Measurements from ENCODE around the gene STBD1.
"Not testable (repeated sequence)": the region's sequence is repeated elsewhere in the genome, so short reads cannot be mapped to it uniquely, and the experiment has no call there.

The STBD1 gene

GRCh38 chr4:76277667-76278066 is 28.9 kb upstream of the STBD1 start:
- H3K27ac ChIP-seq (ENCODE audit: poor library complexity, severe bottlenecking) = no peak overlapping the region
- TF ChIP-seq CTCF (IDR thresholded peaks at IDR 0.05; ENCODE audit: poor library complexity, severe bottlenecking) = no peak
- H3K4me1 ChIP-seq (ENCODE audit: insufficient read depth, poor library complexity, severe bottlenecking) = peaks cover 4% of the 10 kb centered on the region
- no peaks in the 10 kb centered on the region for H3K27me3 ChIP-seq (ENCODE audit: insufficient read depth, poor library complexity, severe bottlenecking)
- no peak for DNase-seq (ENCODE audit: low spot score)
- no peak overlapping the region for H3K4me3 ChIP-seq (ENCODE audit: severe bottlenecking)
- H3K9me3 ChIP-seq (ENCODE audit: severe bottlenecking) = no peaks in the 10 kb centered on the region
- no peak for ATAC-seq (ENCODE audit: low read depth)
- H3K36me3 ChIP-seq (ENCODE audit: low read depth) = no peaks in the 10 kb centered on the region

- peaks cover 4% of the 10 kb centered on the region for H3K4me1 ChIP-seq (ENCODE audit: insufficient read depth, poor library complexity, severe bottlenecking)
- no peak overlapping the region for H3K4me3 ChIP-seq (ENCODE audit: severe bottlenecking)
- no peaks in the 10 kb centered on the region for H3K9me3 ChIP-seq (ENCODE audit: severe bottlenecking)
- ATAC-seq (ENCODE audit: low read depth) (no peak), DNase-seq (ENCODE audit: low spot score) (no peak)
- no peak overlapping the region for H3K27ac ChIP-seq (ENCODE audit: poor library complexity, severe bottlenecking)
- H3K27me3 ChIP-seq (ENCODE audit: insufficient read depth, poor library complexity, severe bottlenecking) = no peaks in the 10 kb centered on the region
- H3K36me3 ChIP-seq (ENCODE audit: low read depth) = no peaks in the 10 kb centered on the region
- TF ChIP-seq CTCF (IDR thresholded peaks at IDR 0.05; ENCODE audit: poor library complexity, severe bottlenecking) = no peak
Measured at GRCh38 chr4:76278583-76278982, 27.9 kb upstream of the STBD1 start.

- Histone ChIP-seq H3K9me3 (ENCODE audit: severe bottlenecking) (no peaks in the 10 kb centered on the region), H3K27me3 (ENCODE audit: insufficient read depth, poor library complexity, severe bottlenecking) (no peaks in the 10 kb centered on the region), H3K4me3 (ENCODE audit: severe bottlenecking) (no peak overlapping the region), H3K4me1 (ENCODE audit: insufficient read depth, poor library complexity, severe bottlenecking) (peaks cover 4% of the 10 kb centered on the region), H3K36me3 (ENCODE audit: low read depth) (no peaks in the 10 kb centered on the region), H3K27ac (ENCODE audit: poor library complexity, severe bottlenecking) (no peak overlapping the region)
- DNase-seq (ENCODE audit: low spot score) = no peak
- peak; percentile 27 for TF ChIP-seq CTCF (IDR thresholded peaks at IDR 0.05; ENCODE audit: poor library complexity, severe bottlenecking)
- no peak for ATAC-seq (ENCODE audit: low read depth)
Measured at GRCh38 chr4:76279462-76279861, 27.1 kb upstream of the STBD1 start.

GRCh38 chr4:76280488-76281441 is 25.8 kb upstream of the STBD1 start:
- ATAC-seq (ENCODE audit: low read depth) (no peak), DNase-seq (ENCODE audit: low spot score) (no peak)
- Histone ChIP-seq H3K36me3 (ENCODE audit: low read depth) (no peaks in the 10 kb centered on the region), H3K27me3 (ENCODE audit: insufficient read depth, poor library complexity, severe bottlenecking) (no peaks in the 10 kb centered on the region), H3K27ac (ENCODE audit: poor library complexity, severe bottlenecking) (no peak overlapping the region), H3K9me3 (ENCODE audit: severe bottlenecking) (no peaks in the 10 kb centered on the region), H3K4me3 (ENCODE audit: severe bottlenecking) (no peak overlapping the region), H3K4me1 (ENCODE audit: insufficient read depth, poor library complexity, severe bottlenecking) (peaks cover 4% of the 10 kb centered on the region)
- TF ChIP-seq CTCF (IDR thresholded peaks at IDR 0.05; ENCODE audit: poor library complexity, severe bottlenecking) = no peak

GRCh38 chr4:76281594-76281993 is 24.9 kb upstream of the STBD1 start:
- H3K36me3 ChIP-seq (ENCODE audit: low read depth); DNase-seq (ENCODE audit: low spot score); H3K9me3 ChIP-seq (ENCODE audit: severe bottlenecking); H3K27ac ChIP-seq (ENCODE audit: poor library complexity, severe bottlenecking); H3K27me3 ChIP-seq (ENCODE audit: insufficient read depth, poor library complexity, severe bottlenecking); H3K4me3 ChIP-seq (ENCODE audit: severe bottlenecking); ATAC-seq (ENCODE audit: low read depth); H3K4me1 ChIP-seq (ENCODE audit: insufficient read depth, poor library complexity, severe bottlenecking): not testable (repeated sequence)

Data from RWPE2 (cell line).